Measurements from ENCODE around the gene KDM4C. TPM values are rescaled to one million over a fixed set of nuclear protein-coding genes. Genes with fewer than 3 reads are reported as not detected.

KDM4C gene
- total RNA-seq, 1 donor from 2014 or later, result 11.1 TPM

- Mint-ChIP-seq H3K9me3 (no peaks in the 10 kb centered on the region), H3K4me3 (no peak overlapping the region), H3K36me3 (no peaks in the 10 kb centered on the region), H3K27me3 (ENCODE audit: insufficient read depth, low read depth) (no peaks in the 10 kb centered on the region), H3K27ac (no peak overlapping the region), H3K4me1 (peaks cover 35% of the 10 kb centered on the region)
- Histone ChIP-seq H2AFZ (replicated peaks) (no peak overlapping the region), H3K4me2 (no peak overlapping the region), H4K20me1 (ENCODE audit: low read depth) (no peaks in the 10 kb centered on the region), H3K27ac (no peak overlapping the region), H3K27me3 (no peaks in the 10 kb centered on the region), H3K4me3 (no peak overlapping the region), H3K4me1 (peaks cover 9% of the 10 kb centered on the region), H3K9ac (no peak overlapping the region), H3F3A (ENCODE audit: low read depth) (peaks cover 3% of the 10 kb centered on the region), H3K79me2 (ENCODE audit: low read depth) (no peaks in the 10 kb centered on the region), H3K9me3 (ENCODE audit: low read depth) (no peaks in the 10 kb centered on the region), H3K36me3 (no peaks in the 10 kb centered on the region)
- no peak for DNase-seq (ENCODE audit: low spot score)
- TF ChIP-seq EZH2phosphoT487 (IDR thresholded peaks at IDR 0.05), result no peak
- TF ChIP-seq CTCF (IDR thresholded peaks at IDR 0.05), result no peak
- TF ChIP-seq EZH2 (IDR thresholded peaks at IDR 0.05), result no peak
Measured at GRCh38 chr9:7212101-7212500, 454.3 kb downstream of the KDM4C start.

GRCh38 chr9:7216004-7216841 is 458.4 kb downstream of the KDM4C start:
- no peak for DNase-seq (ENCODE audit: low spot score)
- Histone ChIP-seq H3F3A (ENCODE audit: low read depth) (peaks cover 3% of the 10 kb centered on the region), H2AFZ (replicated peaks) (no peak overlapping the region)

GRCh38 chr9:7223981-7224380 is 466.2 kb downstream of the KDM4C start:
- Mint-ChIP-seq H3K9me3 (peaks cover 6% of the 10 kb centered on the region), H3K27me3 (ENCODE audit: insufficient read depth, low read depth) (peaks cover 8% of the 10 kb centered on the region), H3K27ac (no peak overlapping the region), H3K4me3 (no peak overlapping the region), H3K36me3 (no peaks in the 10 kb centered on the region), H3K4me1 (peaks cover 17% of the 10 kb centered on the region)
- peak; percentile 28 for DNase-seq (ENCODE audit: low spot score)
- no peaks in the 10 kb centered on the region for H4K20me1 ChIP-seq (ENCODE audit: low read depth)
- H3K4me2 ChIP-seq, result no peak overlapping the region
- H3K4me3 ChIP-seq, result no peak overlapping the region
- no peaks in the 10 kb centered on the region for H3K27me3 ChIP-seq
- no peaks in the 10 kb centered on the region for H3K79me2 ChIP-seq (ENCODE audit: low read depth)
- no peaks in the 10 kb centered on the region for H3K9me3 ChIP-seq (ENCODE audit: low read depth)
- no peaks in the 10 kb centered on the region for H3K36me3 ChIP-seq
- no peaks in the 10 kb centered on the region for H3K4me1 ChIP-seq
- no peaks in the 10 kb centered on the region for H3F3A ChIP-seq (ENCODE audit: low read depth)
- no peak overlapping the region for H3K9ac ChIP-seq
- H2AFZ ChIP-seq (replicated peaks), result peak overlapping the region; percentile 81
- no peak overlapping the region for H3K27ac ChIP-seq
- TF ChIP-seq EZH2 (IDR thresholded peaks at IDR 0.05), result no peak
- no peak for TF ChIP-seq EZH2phosphoT487 (IDR thresholded peaks at IDR 0.05)
- TF ChIP-seq CTCF (IDR thresholded peaks at IDR 0.05), result no peak

More at GRCh38 chr9:7216004-7216841, 458.4 kb downstream of the KDM4C start:
- no peaks in the 10 kb centered on the region for H3K36me3 ChIP-seq
- no peaks in the 10 kb centered on the region for H3K9me3 ChIP-seq (ENCODE audit: low read depth)
- Mint-ChIP-seq H3K27me3 (ENCODE audit: insufficient read depth, low read depth) (peaks cover 2% of the 10 kb centered on the region), H3K36me3 (no peaks in the 10 kb centered on the region), H3K4me1 (peaks cover 20% of the 10 kb centered on the region), H3K4me3 (no peak overlapping the region), H3K9me3 (peaks cover 8% of the 10 kb centered on the region), H3K27ac (no peak overlapping the region)
- no peak overlapping the region for H3K4me2 ChIP-seq
- H3K9ac ChIP-seq, result no peak overlapping the region
- no peak overlapping the region for H3K4me3 ChIP-seq
- TF ChIP-seq EZH2phosphoT487 (IDR thresholded peaks at IDR 0.05), result no peak
- no peak for TF ChIP-seq EZH2 (IDR thresholded peaks at IDR 0.05)
- TF ChIP-seq CTCF (IDR thresholded peaks at IDR 0.05), result no peak
- H3K27ac ChIP-seq, result no peak overlapping the region
- no peaks in the 10 kb centered on the region for H4K20me1 ChIP-seq (ENCODE audit: low read depth)
- no peaks in the 10 kb centered on the region for H3K79me2 ChIP-seq (ENCODE audit: low read depth)
- peaks cover 9% of the 10 kb centered on the region for H3K4me1 ChIP-seq
- H3K27me3 ChIP-seq, result no peaks in the 10 kb centered on the region

Small RNA genes lying within 50 kb of the gene (small RNA-seq; reads per million reads assigned to genes)
- gene SNRPEP2, result not detected

Other genes with a start within 250 kb of the KDM4C start
- gene GLDC, start 112.2 kb upstream of the KDM4C start, total RNA-seq (ENCODE audit: low replicate concordance), result 81.6 and 100 TPM in 2 replicates

Data from neural progenitor cell (in vitro differentiated cells).